Prostate gland (tissue), 2 donors: ENCODE results near the gene PLA2G2C. TPM values are rescaled to one million over a fixed set of nuclear protein-coding genes. Genes with fewer than 3 reads are reported as not detected.

ENCODE experiments used
- DNase-seq: peaks from one replicate; pipeline ENCODE4 v3.0.0-alpha.2; 2019; ENCODE audit warnings: low spot score
- H3K27ac ChIP-seq, 2 donors: fragments of 200-600 bp; sonication (generic); 2 replicates each; pipeline ENCODE4 v1.5.1; 2017 to 2019
- H3K27me3 ChIP-seq: fragments of 200-600 bp; sonication (generic); replicated peaks from 2 replicates; pipeline ENCODE4 v1.5.1; 2019; ENCODE audit not compliant: insufficient read depth
- H3K36me3 ChIP-seq, 2 donors: fragments of 200-600 bp; sonication (generic); 1 replicate in 1 of 2; 2 replicates in 1 of 2; pipeline versions ENCODE4 v1.5.1 to v1.8.1; 2017 to 2019
- H3K4me1 ChIP-seq: fragments of 200-600 bp; sonication (generic); replicated peaks from 2 replicates; pipeline ENCODE4 v1.5.1; 2019
- H3K4me3 ChIP-seq, 2 donors: fragments of 200-600 bp; sonication (generic); 2 replicates each; pipeline ENCODE4 v1.5.1; 2017 to 2019
- H3K9me3 ChIP-seq: fragments of 200-600 bp; sonication (generic); 2 replicates; pipeline ENCODE4 v1.5.1; 2017
- POLR2A ChIP-seq: fragments of 450-650 bp; IDR thresholded peaks from one replicate; pipeline ENCODE4 v1.6.1; 2016; ENCODE audit warnings: antibody characterized with exemption, mild to moderate bottlenecking
- POLR2AphosphoS5 ChIP-seq: sonication (generic); formaldehyde crosslinking; IDR thresholded peaks from one replicate; pipeline ENCODE4 v1.6.1; 2017; ENCODE audit warnings: antibody characterized with exemption
- WGBS: methylation state at CpG from one replicate; pipeline ENCODE4 v1.1.5; 2018; 5-methylcytosine and 5-hydroxymethylcytosine counted together
- intact Hi-C: fragments of 100-400 bp; cut with DNase I; formaldehyde crosslinking; loops from one replicate; pipeline ENCODE4 v1.14.2; 2022
- total RNA-seq, 2 donors: library from RNA; depleted of rRNA; stranded (reverse); fragments of >200 nt; gene quantifications; one replicate each; pipeline ENCODE4 v1.1.0, GENCODE V29; 2016
- TF ChIP-seq, protein P1 (sequence below), 4 experiments: fragments of 200-600 bp in 2 of 4; fragments of 450-650 bp in 2 of 4; sonication (generic) in 2 of 4; IDR thresholded peaks; 1 replicate in 3 of 4; 2 replicates in 1 of 4; pipeline ENCODE4 v1.5.1; 2016 to 2019; ENCODE audit warnings: antibody characterized with exemption in 4 of 4, mild to moderate bottlenecking in 2 of 4, moderate library complexity in 2 of 4

The PLA2G2C gene
- total RNA-seq, 2 donors from 2014 or later, result 0.23 TPM; not detected in 1

GRCh38 chr1:20212085-20212684, 25.9 kb upstream of the PLA2G2C start:
- DNase-seq, result no peak
- no peaks in the 10 kb centered on the region for H3K27me3 ChIP-seq
- WGBS, result 71% methylated on average over 11 of the region's 11 CpGs
- H3K4me3 ChIP-seq, result no peak overlapping the region
- no peaks in the 10 kb centered on the region for H3K36me3 ChIP-seq
- TF ChIP-seq, protein P1, sequence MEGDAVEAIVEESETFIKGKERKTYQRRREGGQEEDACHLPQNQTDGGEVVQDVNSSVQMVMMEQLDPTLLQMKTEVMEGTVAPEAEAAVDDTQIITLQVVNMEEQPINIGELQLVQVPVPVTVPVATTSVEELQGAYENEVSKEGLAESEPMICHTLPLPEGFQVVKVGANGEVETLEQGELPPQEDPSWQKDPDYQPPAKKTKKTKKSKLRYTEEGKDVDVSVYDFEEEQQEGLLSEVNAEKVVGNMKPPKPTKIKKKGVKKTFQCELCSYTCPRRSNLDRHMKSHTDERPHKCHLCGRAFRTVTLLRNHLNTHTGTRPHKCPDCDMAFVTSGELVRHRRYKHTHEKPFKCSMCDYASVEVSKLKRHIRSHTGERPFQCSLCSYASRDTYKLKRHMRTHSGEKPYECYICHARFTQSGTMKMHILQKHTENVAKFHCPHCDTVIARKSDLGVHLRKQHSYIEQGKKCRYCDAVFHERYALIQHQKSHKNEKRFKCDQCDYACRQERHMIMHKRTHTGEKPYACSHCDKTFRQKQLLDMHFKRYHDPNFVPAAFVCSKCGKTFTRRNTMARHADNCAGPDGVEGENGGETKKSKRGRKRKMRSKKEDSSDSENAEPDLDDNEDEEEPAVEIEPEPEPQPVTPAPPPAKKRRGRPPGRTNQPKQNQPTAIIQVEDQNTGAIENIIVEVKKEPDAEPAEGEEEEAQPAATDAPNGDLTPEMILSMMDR (IDR thresholded peaks at IDR 0.05), result no peak
- no peak for TF ChIP-seq POLR2AphosphoS5
- TF ChIP-seq POLR2A, result no peak
- no peak overlapping the region for H3K27ac ChIP-seq
- H3K9me3 ChIP-seq, result no peaks in the 10 kb centered on the region
- no peaks in the 10 kb centered on the region for H3K4me1 ChIP-seq
- intact Hi-C loops, result loop anchor here (2.0 to 10.0 kb wide), 3 partner anchors 153 to 281 kb away; partner anchors contain the start of gene PLA2G2A

- DNase-seq, result no peak
- no peaks in the 10 kb centered on the region for H3K9me3 ChIP-seq
- 62% methylated on average over 4 of the region's 4 CpGs for WGBS
- no peaks in the 10 kb centered on the region for H3K36me3 ChIP-seq
- TF ChIP-seq, protein P1 (IDR thresholded peaks at IDR 0.05), result no peak
- TF ChIP-seq POLR2A, result no peak
- no peak for TF ChIP-seq POLR2AphosphoS5
- intact Hi-C loops, result loop anchor here (5.0 to 10.0 kb wide), 2 partner anchors 153 to 234 kb away; partner anchors contain the start of gene PLA2G2A
- no peaks in the 10 kb centered on the region for H3K4me1 ChIP-seq
- no peak overlapping the region for H3K27ac ChIP-seq
- no peak overlapping the region for H3K4me3 ChIP-seq
- no peaks in the 10 kb centered on the region for H3K27me3 ChIP-seq
These were observed 25.2 kb upstream of the PLA2G2C start for GRCh38 chr1:20211511-20211931.

GRCh38 chr1:20210736-20211460, 24.6 kb upstream of the PLA2G2C start:
- WGBS, result 89% methylated on average over 10 of the region's 10 CpGs
- H3K27me3 ChIP-seq, result no peaks in the 10 kb centered on the region
- H3K4me3 ChIP-seq, result no peak overlapping the region
- no peaks in the 10 kb centered on the region for H3K36me3 ChIP-seq
- intact Hi-C loops, result loop anchor here (5.0 to 10.0 kb wide), 2 partner anchors 154 to 234 kb away; partner anchors contain the start of gene PLA2G2A
- no peaks in the 10 kb centered on the region for H3K4me1 ChIP-seq
- no peak overlapping the region for H3K27ac ChIP-seq
- H3K9me3 ChIP-seq, result no peaks in the 10 kb centered on the region
- TF ChIP-seq, protein P1 (IDR thresholded peaks at IDR 0.05), result no peak
- DNase-seq, result no peak

- Histone ChIP-seq H3K27me3 (no peaks in the 10 kb centered on the region), H3K4me3 (no peak overlapping the region), H3K9me3 (no peaks in the 10 kb centered on the region), H3K27ac (no peak overlapping the region), H3K4me1 (no peaks in the 10 kb centered on the region), H3K36me3 (no peaks in the 10 kb centered on the region)
- TF ChIP-seq, protein P1 (IDR thresholded peaks at IDR 0.05), result no peak
- no peak for TF ChIP-seq POLR2AphosphoS5
- TF ChIP-seq POLR2A, result no peak
- WGBS, result 81% methylated on average over 4 of the region's 4 CpGs
- intact Hi-C loops, result no loop called here
- no peak for DNase-seq
These were observed 23.2 kb upstream of the PLA2G2C start for GRCh38 chr1:20209471-20209870.
